WTC11 (cell line): ENCODE results near the gene CYBA. TPM values are rescaled to one million over a fixed set of nuclear protein-coding genes. Genes with fewer than 3 reads are reported as not detected.

ENCODE experiments used
- ATAC-seq: fragments of 200-7000 bp; cut with Tn5 transposase; 2 replicates; pipeline ENCODE4 v1.10.0; 2021; ENCODE audit warnings: mild to moderate bottlenecking, moderate library complexity
- CTCF ChIA-PET: fragments of 300-600 bp; sonication (Branson Sonifier 250); formaldehyde crosslinking; loops from one replicate; lab custom pipeline; 2021; ENCODE audit warnings: antibody characterized with exemption; lab: Charles Lee
- POLR2A ChIA-PET: fragments of 350-600 bp; sonication (Branson Sonifier 250); formaldehyde crosslinking; loops from one replicate; lab custom pipeline; 2021; ENCODE audit warnings: antibody characterized with exemption; lab: Charles Lee
- DNase-seq: peaks from one replicate; pipeline ENCODE4 v3.0.0; 2021; ENCODE audit warnings: low spot score
- H3K27ac Mint-ChIP-seq: 2 replicates; pipeline ENCODE4 v1.8.0; 2021; ENCODE audit warnings: mixed read lengths
- H3K27me3 Mint-ChIP-seq: 2 replicates; pipeline ENCODE4 v1.8.0; 2021; ENCODE audit warnings: low read depth, mild to moderate bottlenecking, moderate library complexity, mixed read lengths
- H3K36me3 Mint-ChIP-seq: 2 replicates; pipeline ENCODE4 v1.8.0; 2021; ENCODE audit warnings: mixed read lengths
- H3K4me1 Mint-ChIP-seq: 2 replicates; pipeline ENCODE4 v1.8.0; 2022; ENCODE audit warnings: mixed read lengths
- H3K4me3 Mint-ChIP-seq: 2 replicates; pipeline ENCODE4 v1.8.0; 2021; ENCODE audit warnings: mild to moderate bottlenecking, moderate library complexity, mixed read lengths
- H3K9me3 Mint-ChIP-seq: 2 replicates; pipeline ENCODE4 v1.8.0; 2021; ENCODE audit warnings: mixed read lengths
- CREM ChIP-seq: sonication (generic); formaldehyde crosslinking; IDR thresholded peaks from 2 replicates; pipeline ENCODE4 v1.8.1; 2022; ENCODE audit warnings: mild to moderate bottlenecking, missing genetic modification reagents, moderate library complexity
- ESRRA ChIP-seq: sonication (generic); formaldehyde crosslinking; IDR thresholded peaks from 2 replicates; pipeline ENCODE4 v1.8.1; 2022; ENCODE audit warnings: mild to moderate bottlenecking, missing genetic modification reagents, borderline replicate concordance
- FOXP1 ChIP-seq: sonication (generic); formaldehyde crosslinking; IDR thresholded peaks from 2 replicates; pipeline ENCODE4 v1.8.0; 2022; ENCODE audit warnings: missing genetic modification reagents, mild to moderate bottlenecking, moderate library complexity, borderline replicate concordance
- RELA ChIP-seq: sonication (generic); formaldehyde crosslinking; IDR thresholded peaks from 2 replicates; pipeline ENCODE4 v1.8.1; 2022; ENCODE audit warnings: missing genetic modification reagents, mild to moderate bottlenecking, borderline replicate concordance
- SMAD4 ChIP-seq: sonication (generic); formaldehyde crosslinking; IDR thresholded peaks from 2 replicates; pipeline ENCODE4 v1.8.0; 2022; ENCODE audit warnings: mild to moderate bottlenecking, missing genetic modification reagents
- SP1 ChIP-seq: sonication (generic); formaldehyde crosslinking; conservative IDR thresholded peaks from 2 replicates; pipeline ENCODE4 v1.8.1; 2022; ENCODE audit warnings: missing genetic modification reagents
- ZNF219 ChIP-seq: sonication (generic); formaldehyde crosslinking; IDR thresholded peaks from 2 replicates; pipeline ENCODE4 v1.8.0; 2023; ENCODE audit warnings: missing genetic modification reagents, mild to moderate bottlenecking, borderline replicate concordance
- total RNA-seq: library from RNA; stranded (reverse); gene quantifications from 3 replicates; pipeline ENCODE4 v1.2.3, GENCODE V29; 2021
- TF ChIP-seq, protein P1 (sequence below): sonication (generic); formaldehyde crosslinking; IDR thresholded peaks from 2 replicates; pipeline ENCODE4 v1.8.0; 2022; ENCODE audit warnings: mild to moderate bottlenecking, missing genetic modification reagents
- TF ChIP-seq, protein P2 (sequence below): sonication (generic); formaldehyde crosslinking; IDR thresholded peaks from 2 replicates; pipeline ENCODE4 v1.8.0; 2023; ENCODE audit warnings: missing genetic modification reagents, mild to moderate bottlenecking, borderline replicate concordance
- TF ChIP-seq, protein P3 (sequence below): fragments of 250-450 bp; sonication (Bioruptor Pico); IDR thresholded peaks from 2 replicates; pipeline ENCODE4 v1.9.0; 2021; ENCODE audit warnings: mild to moderate bottlenecking, borderline replicate concordance
- TF ChIP-seq, protein P4 (sequence below): fragments of 250-450 bp; sonication (Bioruptor Pico); IDR thresholded peaks from 2 replicates; pipeline ENCODE4 v1.8.0; 2021; ENCODE audit warnings: mild to moderate bottlenecking
- TF ChIP-seq, protein P5 (sequence below): sonication (generic); formaldehyde crosslinking; IDR thresholded peaks from 2 replicates; pipeline ENCODE4 v1.8.1; 2023; ENCODE audit warnings: mild to moderate bottlenecking, missing genetic modification reagents, moderate library complexity
- TF ChIP-seq, protein P6 (sequence below): sonication (generic); formaldehyde crosslinking; IDR thresholded peaks from 2 replicates; pipeline ENCODE4 v1.8.0; 2022; ENCODE audit warnings: mild to moderate bottlenecking, missing genetic modification reagents

The CYBA gene
- total RNA-seq, 1 experiment from 2014 or later: 169 TPM

DNA sequence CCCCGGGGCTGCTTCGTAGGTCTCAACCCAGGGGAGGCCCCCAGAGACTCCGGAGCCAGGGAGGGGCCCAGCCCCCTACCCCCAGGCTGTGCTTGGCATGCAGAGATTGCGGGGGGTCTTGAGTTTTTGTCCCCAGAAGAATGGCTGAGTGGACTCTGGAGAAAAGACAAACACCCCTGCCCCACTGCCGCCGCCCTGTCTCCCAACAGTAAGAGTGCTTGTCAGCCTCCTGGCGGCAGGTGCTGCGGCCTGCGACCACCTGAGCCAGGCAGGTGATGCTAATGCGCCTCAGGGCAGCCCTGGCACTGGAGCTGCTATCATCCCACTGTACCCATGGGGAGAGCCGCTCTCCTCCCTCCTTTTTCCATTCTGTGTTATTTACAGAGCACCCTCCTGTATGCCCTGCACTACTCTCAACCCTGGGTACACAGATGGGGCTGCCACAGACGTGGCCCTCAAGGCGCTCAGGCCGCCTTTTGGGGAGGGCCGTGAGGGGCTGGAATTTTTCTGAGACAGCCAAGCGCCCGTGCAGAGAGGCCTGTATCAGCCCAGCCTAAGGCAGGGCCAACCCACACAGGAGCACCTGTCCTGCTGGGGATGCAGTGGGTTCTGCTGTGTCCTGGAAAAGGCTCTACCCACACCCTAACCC, 15.1 kb downstream of the CYBA start:
- TF ChIP-seq, protein P1, sequence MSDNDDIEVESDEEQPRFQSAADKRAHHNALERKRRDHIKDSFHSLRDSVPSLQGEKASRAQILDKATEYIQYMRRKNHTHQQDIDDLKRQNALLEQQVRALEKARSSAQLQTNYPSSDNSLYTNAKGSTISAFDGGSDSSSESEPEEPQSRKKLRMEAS (CRISPR knock-in tag): no peak
- no peak for TF ChIP-seq ZNF219 (CRISPR knock-in tag)
- TF ChIP-seq, protein P2, sequence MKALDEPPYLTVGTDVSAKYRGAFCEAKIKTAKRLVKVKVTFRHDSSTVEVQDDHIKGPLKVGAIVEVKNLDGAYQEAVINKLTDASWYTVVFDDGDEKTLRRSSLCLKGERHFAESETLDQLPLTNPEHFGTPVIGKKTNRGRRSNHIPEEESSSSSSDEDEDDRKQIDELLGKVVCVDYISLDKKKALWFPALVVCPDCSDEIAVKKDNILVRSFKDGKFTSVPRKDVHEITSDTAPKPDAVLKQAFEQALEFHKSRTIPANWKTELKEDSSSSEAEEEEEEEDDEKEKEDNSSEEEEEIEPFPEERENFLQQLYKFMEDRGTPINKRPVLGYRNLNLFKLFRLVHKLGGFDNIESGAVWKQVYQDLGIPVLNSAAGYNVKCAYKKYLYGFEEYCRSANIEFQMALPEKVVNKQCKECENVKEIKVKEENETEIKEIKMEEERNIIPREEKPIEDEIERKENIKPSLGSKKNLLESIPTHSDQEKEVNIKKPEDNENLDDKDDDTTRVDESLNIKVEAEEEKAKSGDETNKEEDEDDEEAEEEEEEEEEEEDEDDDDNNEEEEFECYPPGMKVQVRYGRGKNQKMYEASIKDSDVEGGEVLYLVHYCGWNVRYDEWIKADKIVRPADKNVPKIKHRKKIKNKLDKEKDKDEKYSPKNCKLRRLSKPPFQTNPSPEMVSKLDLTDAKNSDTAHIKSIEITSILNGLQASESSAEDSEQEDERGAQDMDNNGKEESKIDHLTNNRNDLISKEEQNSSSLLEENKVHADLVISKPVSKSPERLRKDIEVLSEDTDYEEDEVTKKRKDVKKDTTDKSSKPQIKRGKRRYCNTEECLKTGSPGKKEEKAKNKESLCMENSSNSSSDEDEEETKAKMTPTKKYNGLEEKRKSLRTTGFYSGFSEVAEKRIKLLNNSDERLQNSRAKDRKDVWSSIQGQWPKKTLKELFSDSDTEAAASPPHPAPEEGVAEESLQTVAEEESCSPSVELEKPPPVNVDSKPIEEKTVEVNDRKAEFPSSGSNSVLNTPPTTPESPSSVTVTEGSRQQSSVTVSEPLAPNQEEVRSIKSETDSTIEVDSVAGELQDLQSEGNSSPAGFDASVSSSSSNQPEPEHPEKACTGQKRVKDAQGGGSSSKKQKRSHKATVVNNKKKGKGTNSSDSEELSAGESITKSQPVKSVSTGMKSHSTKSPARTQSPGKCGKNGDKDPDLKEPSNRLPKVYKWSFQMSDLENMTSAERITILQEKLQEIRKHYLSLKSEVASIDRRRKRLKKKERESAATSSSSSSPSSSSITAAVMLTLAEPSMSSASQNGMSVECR (CRISPR knock-in tag): no peak
- TF ChIP-seq RELA (CRISPR knock-in tag): no peak
- TF ChIP-seq, protein P3, sequence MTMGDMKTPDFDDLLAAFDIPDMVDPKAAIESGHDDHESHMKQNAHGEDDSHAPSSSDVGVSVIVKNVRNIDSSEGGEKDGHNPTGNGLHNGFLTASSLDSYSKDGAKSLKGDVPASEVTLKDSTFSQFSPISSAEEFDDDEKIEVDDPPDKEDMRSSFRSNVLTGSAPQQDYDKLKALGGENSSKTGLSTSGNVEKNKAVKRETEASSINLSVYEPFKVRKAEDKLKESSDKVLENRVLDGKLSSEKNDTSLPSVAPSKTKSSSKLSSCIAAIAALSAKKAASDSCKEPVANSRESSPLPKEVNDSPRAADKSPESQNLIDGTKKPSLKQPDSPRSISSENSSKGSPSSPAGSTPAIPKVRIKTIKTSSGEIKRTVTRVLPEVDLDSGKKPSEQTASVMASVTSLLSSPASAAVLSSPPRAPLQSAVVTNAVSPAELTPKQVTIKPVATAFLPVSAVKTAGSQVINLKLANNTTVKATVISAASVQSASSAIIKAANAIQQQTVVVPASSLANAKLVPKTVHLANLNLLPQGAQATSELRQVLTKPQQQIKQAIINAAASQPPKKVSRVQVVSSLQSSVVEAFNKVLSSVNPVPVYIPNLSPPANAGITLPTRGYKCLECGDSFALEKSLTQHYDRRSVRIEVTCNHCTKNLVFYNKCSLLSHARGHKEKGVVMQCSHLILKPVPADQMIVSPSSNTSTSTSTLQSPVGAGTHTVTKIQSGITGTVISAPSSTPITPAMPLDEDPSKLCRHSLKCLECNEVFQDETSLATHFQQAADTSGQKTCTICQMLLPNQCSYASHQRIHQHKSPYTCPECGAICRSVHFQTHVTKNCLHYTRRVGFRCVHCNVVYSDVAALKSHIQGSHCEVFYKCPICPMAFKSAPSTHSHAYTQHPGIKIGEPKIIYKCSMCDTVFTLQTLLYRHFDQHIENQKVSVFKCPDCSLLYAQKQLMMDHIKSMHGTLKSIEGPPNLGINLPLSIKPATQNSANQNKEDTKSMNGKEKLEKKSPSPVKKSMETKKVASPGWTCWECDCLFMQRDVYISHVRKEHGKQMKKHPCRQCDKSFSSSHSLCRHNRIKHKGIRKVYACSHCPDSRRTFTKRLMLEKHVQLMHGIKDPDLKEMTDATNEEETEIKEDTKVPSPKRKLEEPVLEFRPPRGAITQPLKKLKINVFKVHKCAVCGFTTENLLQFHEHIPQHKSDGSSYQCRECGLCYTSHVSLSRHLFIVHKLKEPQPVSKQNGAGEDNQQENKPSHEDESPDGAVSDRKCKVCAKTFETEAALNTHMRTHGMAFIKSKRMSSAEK: no peak
- peaks cover 18% of the 10 kb centered on the region for H3K27me3 Mint-ChIP-seq
- DNase-seq: no peak
- H3K4me3 Mint-ChIP-seq: peak overlapping the region; percentile 69
- CTCF ChIA-PET: interaction anchor here (1.6 to 5.0 kb wide), 6 partner anchors 14 to 102 kb away, joined by 4 to 34 read pairs (median 8); partner anchors contain the start of gene SNAI3
- no peaks in the 10 kb centered on the region for H3K9me3 Mint-ChIP-seq
- H3K27ac Mint-ChIP-seq: no peak overlapping the region
- POLR2A ChIA-PET: no interaction called here
- 0 out of 2 replicates have a peak, but pooled peaks cover 8% of the 10 kb centered on the region for H3K36me3 Mint-ChIP-seq
- peaks cover 44% of the 10 kb centered on the region for H3K4me1 Mint-ChIP-seq
- ATAC-seq: no peak

DNA sequence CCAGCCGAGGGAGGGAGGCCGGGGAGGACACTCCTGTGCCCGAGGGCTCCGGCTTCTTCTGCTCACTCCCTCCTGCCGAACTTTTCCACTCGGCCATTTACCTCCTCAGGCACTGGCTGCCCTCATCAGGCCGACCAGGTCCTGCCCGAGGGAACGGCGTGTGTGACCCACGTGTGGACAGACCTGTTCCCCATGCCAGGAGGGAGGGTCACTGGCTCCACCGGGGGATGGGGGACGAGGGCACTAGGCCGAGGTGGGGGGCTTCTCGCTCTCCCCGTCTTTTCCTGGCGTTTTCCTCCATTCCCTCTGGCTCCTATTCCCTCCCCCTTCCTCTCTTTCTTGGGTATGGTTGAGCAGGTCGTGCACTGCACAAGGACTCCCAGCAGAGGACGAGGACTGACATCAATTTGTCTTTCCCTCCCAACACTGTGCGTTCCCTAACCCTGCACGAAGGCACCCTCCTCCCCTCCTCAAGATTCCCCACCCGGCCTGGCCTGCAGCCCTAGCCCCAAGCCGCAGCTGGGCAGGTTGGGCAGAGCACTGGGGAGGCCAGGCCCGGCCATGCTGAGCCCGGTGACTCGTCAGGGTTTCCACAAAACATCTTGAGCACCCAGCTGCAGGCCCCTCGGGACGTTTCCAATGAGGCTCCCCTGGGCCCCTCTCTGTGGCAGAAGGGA, 15.7 kb downstream of the CYBA start:
- DNase-seq (no peak), ATAC-seq (no peak)
- 0 out of 2 replicates have a peak, but pooled peaks cover 8% of the 10 kb centered on the region for H3K36me3 Mint-ChIP-seq
- H3K27ac Mint-ChIP-seq: no peak overlapping the region
- H3K9me3 Mint-ChIP-seq: no peaks in the 10 kb centered on the region
- CTCF ChIA-PET: interaction anchor here (2.4 to 5.0 kb wide), 2 partner anchors 24 to 102 kb away, joined by 8 to 34 read pairs; no protein-coding TSS in a partner anchor
- POLR2A ChIA-PET: no interaction called here
- H3K27me3 Mint-ChIP-seq: peaks cover 13% of the 10 kb centered on the region
- H3K4me1 Mint-ChIP-seq: peaks cover 38% of the 10 kb centered on the region
- peak overlapping the region; percentile 69 for H3K4me3 Mint-ChIP-seq
- TF ChIP-seq, protein P3: no peak
- TF ChIP-seq ESRRA (CRISPR knock-in tag): no peak
- TF ChIP-seq CREM (CRISPR knock-in tag): no peak
- TF ChIP-seq, protein P4, sequence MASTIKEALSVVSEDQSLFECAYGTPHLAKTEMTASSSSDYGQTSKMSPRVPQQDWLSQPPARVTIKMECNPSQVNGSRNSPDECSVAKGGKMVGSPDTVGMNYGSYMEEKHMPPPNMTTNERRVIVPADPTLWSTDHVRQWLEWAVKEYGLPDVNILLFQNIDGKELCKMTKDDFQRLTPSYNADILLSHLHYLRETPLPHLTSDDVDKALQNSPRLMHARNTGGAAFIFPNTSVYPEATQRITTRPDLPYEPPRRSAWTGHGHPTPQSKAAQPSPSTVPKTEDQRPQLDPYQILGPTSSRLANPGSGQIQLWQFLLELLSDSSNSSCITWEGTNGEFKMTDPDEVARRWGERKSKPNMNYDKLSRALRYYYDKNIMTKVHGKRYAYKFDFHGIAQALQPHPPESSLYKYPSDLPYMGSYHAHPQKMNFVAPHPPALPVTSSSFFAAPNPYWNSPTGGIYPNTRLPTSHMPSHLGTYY (CRISPR knock-in tag): no peak
- 0 out of 2 replicates have a peak, but pooled peaks have one; percentile 3 for TF ChIP-seq SMAD4 (CRISPR knock-in tag)
- TF ChIP-seq, protein P5, sequence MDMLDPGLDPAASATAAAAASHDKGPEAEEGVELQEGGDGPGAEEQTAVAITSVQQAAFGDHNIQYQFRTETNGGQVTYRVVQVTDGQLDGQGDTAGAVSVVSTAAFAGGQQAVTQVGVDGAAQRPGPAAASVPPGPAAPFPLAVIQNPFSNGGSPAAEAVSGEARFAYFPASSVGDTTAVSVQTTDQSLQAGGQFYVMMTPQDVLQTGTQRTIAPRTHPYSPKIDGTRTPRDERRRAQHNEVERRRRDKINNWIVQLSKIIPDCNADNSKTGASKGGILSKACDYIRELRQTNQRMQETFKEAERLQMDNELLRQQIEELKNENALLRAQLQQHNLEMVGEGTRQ (CRISPR knock-in tag): no peak
- TF ChIP-seq SP1 (CRISPR knock-in tag): no peak; the same call in 1 of the 2 replicates
- peak; percentile 58; the same call in 1 of the 2 replicates for TF ChIP-seq FOXP1 (CRISPR knock-in tag)
- TF ChIP-seq ZNF219 (CRISPR knock-in tag): 0 out of 2 replicates have a peak, but pooled peaks have one; percentile 1
- TF ChIP-seq, protein P6, sequence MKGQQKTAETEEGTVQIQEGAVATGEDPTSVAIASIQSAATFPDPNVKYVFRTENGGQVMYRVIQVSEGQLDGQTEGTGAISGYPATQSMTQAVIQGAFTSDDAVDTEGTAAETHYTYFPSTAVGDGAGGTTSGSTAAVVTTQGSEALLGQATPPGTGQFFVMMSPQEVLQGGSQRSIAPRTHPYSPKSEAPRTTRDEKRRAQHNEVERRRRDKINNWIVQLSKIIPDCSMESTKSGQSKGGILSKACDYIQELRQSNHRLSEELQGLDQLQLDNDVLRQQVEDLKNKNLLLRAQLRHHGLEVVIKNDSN (CRISPR knock-in tag): no peak
